HL-60 (cell line): ENCODE data around the gene LCNL1.

Experiments
- DNase-seq, 2 experiments: peaks; one replicate each; pipeline ENCODE4 v3.0.0-alpha.2; 2010 to 2020; ENCODE audit warnings: low read depth in 1 of 2, low spot score in 1 of 2
- H3K27ac ChIP-seq: fragments of 250-450 bp; sonication (Bioruptor Pico); replicated peaks from 2 replicates; pipeline ENCODE4 v1.5.1; 2020; ENCODE audit warnings: mild to moderate bottlenecking, moderate library complexity
- H3K27me3 ChIP-seq: fragments of 250-450 bp; sonication (Bioruptor Pico); 2 replicates; pipeline ENCODE4 v1.5.1; 2021; ENCODE audit warnings: mild to moderate bottlenecking, moderate library complexity; ENCODE audit not compliant: insufficient read depth, poor library complexity, severe bottlenecking
- H3K4me3 ChIP-seq: replicated peaks from 2 replicates; pipeline ENCODE4 v1.5.1; 2011; ENCODE audit warnings: mild to moderate bottlenecking, control low read depth, low read length; ENCODE audit not compliant: insufficient read depth
- GABPA ChIP-seq: IDR thresholded peaks from 2 replicates; pipeline ENCODE4 v1.6.1; 2012; ENCODE audit warnings: low read depth
- POLR2AphosphoS5 ChIP-seq: IDR thresholded peaks from 2 replicates; pipeline ENCODE4 v1.6.1; 2012; ENCODE audit warnings: low read depth
- SPI1 ChIP-seq: IDR thresholded peaks from 2 replicates; pipeline ENCODE4 v1.6.1; 2012; ENCODE audit warnings: low read depth, mild to moderate bottlenecking, borderline replicate concordance
- TF ChIP-seq, protein P1 (sequence below): IDR thresholded peaks from 2 replicates; pipeline ENCODE4 v1.6.1; 2012; ENCODE audit warnings: low read depth; ENCODE audit not compliant: insufficient replicate concordance
- TF ChIP-seq, protein P2 (sequence below): IDR thresholded peaks from one replicate; pipeline ENCODE4 v1.5.1; 2011; ENCODE audit warnings: low read length, control low read depth, inconsistent platforms; ENCODE audit not compliant: insufficient read depth

Gene LCNL1

DNA sequence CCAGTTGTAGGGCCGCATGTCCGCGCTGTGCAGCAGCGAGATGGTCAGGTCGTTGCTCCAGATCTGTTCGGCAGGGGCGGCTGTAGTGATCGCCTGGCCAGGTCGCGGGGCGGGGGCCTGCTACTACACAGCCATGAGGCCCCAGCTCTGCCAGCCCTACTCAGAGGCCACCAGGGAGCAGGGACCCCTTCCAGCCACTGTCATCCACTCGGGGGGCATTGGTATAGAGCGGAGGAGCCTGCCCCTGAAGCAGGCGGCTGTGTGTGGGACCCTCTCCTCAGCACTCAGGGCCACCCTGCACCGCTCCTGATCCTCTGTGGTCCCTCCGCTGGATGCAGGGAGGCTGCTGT is 39.9 kb upstream of the LCNL1 start:
- no peak overlapping the region for H3K27ac ChIP-seq
- TF ChIP-seq SPI1 (no peak), GABPA (no peak), POLR2AphosphoS5 (no peak)
- TF ChIP-seq, protein P1, sequence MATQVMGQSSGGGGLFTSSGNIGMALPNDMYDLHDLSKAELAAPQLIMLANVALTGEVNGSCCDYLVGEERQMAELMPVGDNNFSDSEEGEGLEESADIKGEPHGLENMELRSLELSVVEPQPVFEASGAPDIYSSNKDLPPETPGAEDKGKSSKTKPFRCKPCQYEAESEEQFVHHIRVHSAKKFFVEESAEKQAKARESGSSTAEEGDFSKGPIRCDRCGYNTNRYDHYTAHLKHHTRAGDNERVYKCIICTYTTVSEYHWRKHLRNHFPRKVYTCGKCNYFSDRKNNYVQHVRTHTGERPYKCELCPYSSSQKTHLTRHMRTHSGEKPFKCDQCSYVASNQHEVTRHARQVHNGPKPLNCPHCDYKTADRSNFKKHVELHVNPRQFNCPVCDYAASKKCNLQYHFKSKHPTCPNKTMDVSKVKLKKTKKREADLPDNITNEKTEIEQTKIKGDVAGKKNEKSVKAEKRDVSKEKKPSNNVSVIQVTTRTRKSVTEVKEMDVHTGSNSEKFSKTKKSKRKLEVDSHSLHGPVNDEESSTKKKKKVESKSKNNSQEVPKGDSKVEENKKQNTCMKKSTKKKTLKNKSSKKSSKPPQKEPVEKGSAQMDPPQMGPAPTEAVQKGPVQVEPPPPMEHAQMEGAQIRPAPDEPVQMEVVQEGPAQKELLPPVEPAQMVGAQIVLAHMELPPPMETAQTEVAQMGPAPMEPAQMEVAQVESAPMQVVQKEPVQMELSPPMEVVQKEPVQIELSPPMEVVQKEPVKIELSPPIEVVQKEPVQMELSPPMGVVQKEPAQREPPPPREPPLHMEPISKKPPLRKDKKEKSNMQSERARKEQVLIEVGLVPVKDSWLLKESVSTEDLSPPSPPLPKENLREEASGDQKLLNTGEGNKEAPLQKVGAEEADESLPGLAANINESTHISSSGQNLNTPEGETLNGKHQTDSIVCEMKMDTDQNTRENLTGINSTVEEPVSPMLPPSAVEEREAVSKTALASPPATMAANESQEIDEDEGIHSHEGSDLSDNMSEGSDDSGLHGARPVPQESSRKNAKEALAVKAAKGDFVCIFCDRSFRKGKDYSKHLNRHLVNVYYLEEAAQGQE, result no peak
- TF ChIP-seq, protein P2, sequence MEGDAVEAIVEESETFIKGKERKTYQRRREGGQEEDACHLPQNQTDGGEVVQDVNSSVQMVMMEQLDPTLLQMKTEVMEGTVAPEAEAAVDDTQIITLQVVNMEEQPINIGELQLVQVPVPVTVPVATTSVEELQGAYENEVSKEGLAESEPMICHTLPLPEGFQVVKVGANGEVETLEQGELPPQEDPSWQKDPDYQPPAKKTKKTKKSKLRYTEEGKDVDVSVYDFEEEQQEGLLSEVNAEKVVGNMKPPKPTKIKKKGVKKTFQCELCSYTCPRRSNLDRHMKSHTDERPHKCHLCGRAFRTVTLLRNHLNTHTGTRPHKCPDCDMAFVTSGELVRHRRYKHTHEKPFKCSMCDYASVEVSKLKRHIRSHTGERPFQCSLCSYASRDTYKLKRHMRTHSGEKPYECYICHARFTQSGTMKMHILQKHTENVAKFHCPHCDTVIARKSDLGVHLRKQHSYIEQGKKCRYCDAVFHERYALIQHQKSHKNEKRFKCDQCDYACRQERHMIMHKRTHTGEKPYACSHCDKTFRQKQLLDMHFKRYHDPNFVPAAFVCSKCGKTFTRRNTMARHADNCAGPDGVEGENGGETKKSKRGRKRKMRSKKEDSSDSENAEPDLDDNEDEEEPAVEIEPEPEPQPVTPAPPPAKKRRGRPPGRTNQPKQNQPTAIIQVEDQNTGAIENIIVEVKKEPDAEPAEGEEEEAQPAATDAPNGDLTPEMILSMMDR, result no peak
- no peaks in the 10 kb centered on the region for H3K27me3 ChIP-seq
- DNase-seq, result no peak
- H3K4me3 ChIP-seq, result peak overlapping the region; percentile 93

DNA sequence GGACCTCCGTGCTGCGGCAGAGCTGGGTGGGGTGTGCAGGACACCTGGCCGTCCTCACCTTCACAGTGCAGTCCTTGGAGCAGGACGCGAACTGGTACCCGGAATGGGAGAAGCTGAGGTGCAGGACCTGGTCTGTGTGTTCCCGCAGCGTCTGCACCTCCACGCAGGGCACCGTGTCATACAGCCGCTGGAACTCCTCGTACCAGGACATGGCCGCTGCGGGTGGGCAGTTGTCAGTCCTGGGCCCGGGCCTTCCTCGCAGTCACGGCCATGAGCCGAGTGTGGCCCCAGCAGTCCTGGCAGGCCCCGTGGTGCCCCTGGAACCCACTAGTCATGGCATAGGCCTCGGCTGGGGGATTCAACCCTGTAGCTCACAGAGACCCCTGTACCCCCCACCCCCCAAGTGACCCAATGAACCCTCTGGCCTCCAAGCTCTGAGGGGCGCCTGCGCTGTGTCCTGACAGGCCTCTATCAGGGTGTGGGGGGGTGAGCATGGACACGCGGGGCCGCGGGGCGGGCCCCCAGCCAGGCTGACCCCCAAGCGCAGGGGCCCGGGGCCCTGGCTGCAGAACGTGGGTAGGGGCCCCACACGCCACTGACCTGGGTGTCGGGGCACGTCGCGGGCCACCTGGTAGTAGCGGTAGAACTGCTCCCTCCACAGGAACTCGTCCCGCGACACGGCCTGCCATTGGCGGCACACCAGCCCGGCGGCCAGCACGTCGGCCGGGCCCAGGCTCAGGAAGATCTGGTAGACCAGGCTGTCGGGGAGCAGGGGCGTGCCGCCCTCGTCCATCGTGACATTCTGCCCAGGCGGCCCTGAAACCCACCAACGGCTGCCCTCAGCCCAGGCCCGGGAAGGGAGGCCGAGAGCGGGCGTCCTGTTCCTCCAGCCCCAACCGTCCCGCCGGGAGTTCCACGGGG is 39.2 kb upstream of the LCNL1 start:
- DNase-seq, result peak in 1 of 2 experiments; percentile 51
- Histone ChIP-seq H3K27me3 (no peaks in the 10 kb centered on the region), H3K4me3 (peak overlapping the region; percentile 93), H3K27ac (peak overlapping the region; percentile 93)
- TF ChIP-seq GABPA, result no peak; the same call in 1 of the 2 replicates
- peak; percentile 54 for TF ChIP-seq POLR2AphosphoS5
- TF ChIP-seq, protein P1, result no peak

DNA sequence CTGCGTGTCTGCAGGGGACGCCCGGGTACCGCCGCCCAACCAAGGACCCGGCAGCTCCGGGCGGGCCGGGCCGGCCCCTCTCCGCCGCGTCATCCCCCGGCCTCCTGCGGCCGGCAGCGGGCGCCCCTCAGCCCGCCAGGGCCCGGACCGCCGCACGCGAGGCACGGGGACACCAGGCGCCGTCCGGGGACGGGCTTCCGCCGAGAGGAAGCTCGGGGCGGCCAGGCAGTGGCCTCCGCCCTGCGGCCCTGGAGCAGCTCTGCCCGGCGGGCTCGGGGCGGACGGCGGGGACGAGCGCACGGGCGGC is 38.6 kb upstream of the LCNL1 start:
- DNase-seq, result peak in 1 of 2 experiments; percentile 39
- peak overlapping the region; percentile 93 for H3K4me3 ChIP-seq
- peak overlapping the region; percentile 93 for H3K27ac ChIP-seq
- TF ChIP-seq, protein P2, result no peak
- TF ChIP-seq SPI1 (no peak), GABPA (no peak), POLR2AphosphoS5 (no peak)
- TF ChIP-seq, protein P1, result no peak
- no peaks in the 10 kb centered on the region for H3K27me3 ChIP-seq
